AG20443 (cell line): ENCODE measurements around the gene SYT15.
"Not testable (repeated sequence)": the region's sequence is repeated elsewhere in the genome, so short reads cannot be mapped to it uniquely, and the experiment has no call there.

Source experiments
- DNase-seq: peaks from one replicate; pipeline ENCODE4 v3.0.0; 2012; ENCODE audit warnings: low spot score, mixed read lengths

The SYT15 gene

GRCh38 chr10:46578474-46579178, at the start of gene SYT15:
SYT15 (plus strand) TSS chr10:46579128; CDS start chr10:46579169, 41 bp downstream.
- DNase-seq: not testable (repeated sequence)

- DNase-seq: not testable (repeated sequence)
Measured at GRCh38 chr10:46529742-46530141, 49.2 kb upstream of the SYT15 start.

- peak; percentile 97 for DNase-seq
Measured at GRCh38 chr10:46530249-46531186, 48.4 kb upstream of the SYT15 start.

GRCh38 chr10:46532256-46532655, 46.7 kb upstream of the SYT15 start:
- DNase-seq: not testable (repeated sequence)

GRCh38 chr10:46534828-46535524, 44.0 kb upstream of the SYT15 start:
- no peak for DNase-seq

- DNase-seq: no peak
Measured at GRCh38 chr10:46536171-46536570, 42.8 kb upstream of the SYT15 start.

GRCh38 chr10:46536781-46537180, 42.1 kb upstream of the SYT15 start:
- DNase-seq: no peak

- no peak for DNase-seq
Measured at GRCh38 chr10:46537309-46537708, 41.6 kb upstream of the SYT15 start.

GRCh38 chr10:46538155-46538554, 40.8 kb upstream of the SYT15 start:
- DNase-seq: no peak

- DNase-seq: no peak
Measured at GRCh38 chr10:46538717-46539426, 40.1 kb upstream of the SYT15 start.

- no peak for DNase-seq
Measured at GRCh38 chr10:46539596-46540411, 39.1 kb upstream of the SYT15 start.

- DNase-seq: no peak
Measured at GRCh38 chr10:46540412-46541016, 38.4 kb upstream of the SYT15 start.

- DNase-seq: peak; percentile 61
Measured at GRCh38 chr10:46541017-46541661, 37.8 kb upstream of the SYT15 start.

GRCh38 chr10:46541735-46542566, 37.0 kb upstream of the SYT15 start:
- no peak for DNase-seq

GRCh38 chr10:46542567-46543465, 36.1 kb upstream of the SYT15 start:
- DNase-seq: no peak

- no peak for DNase-seq
Measured at GRCh38 chr10:46543466-46544377, 35.2 kb upstream of the SYT15 start.
